GM12872 (cell line): ENCODE measurements around the gene GPX5.

Experiments
- CTCF ChIP-seq: IDR thresholded peaks from 3 replicates; pipeline ENCODE4 v1.5.1; 2011; ENCODE audit warnings: low read depth, mild to moderate bottlenecking, low read length, moderate library complexity; ENCODE audit not compliant: insufficient read depth

GPX5 gene, protein sequence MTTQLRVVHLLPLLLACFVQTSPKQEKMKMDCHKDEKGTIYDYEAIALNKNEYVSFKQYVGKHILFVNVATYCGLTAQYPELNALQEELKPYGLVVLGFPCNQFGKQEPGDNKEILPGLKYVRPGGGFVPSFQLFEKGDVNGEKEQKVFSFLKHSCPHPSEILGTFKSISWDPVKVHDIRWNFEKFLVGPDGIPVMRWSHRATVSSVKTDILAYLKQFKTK

DNA sequence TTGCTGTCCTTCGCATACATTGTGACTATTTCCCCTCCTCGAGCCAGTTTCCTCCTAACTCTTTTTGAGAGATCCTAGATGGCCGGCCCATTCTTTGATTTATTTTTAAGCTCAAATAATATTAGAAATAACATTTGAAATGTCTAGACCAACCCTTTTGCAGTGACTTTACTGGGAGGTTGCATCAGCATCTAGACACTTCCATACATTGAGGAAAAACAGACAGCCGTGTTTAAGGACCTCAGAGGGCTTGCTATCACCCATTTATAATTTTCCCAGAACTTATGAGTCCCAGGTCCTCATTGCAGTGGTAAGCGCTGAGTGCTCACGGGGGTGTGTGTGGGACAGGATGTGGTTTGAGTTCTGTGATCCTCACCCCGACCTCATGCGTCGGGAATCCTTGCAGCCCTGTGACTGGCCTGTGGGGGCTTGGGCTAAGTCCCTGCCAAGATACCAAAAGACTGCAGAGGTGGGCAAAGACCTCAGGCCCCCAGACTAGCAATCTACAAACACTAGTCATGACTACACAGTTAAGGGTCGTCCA lies at the start of gene GPX5:
Gene GPX5, plus strand, starts transcription at position 386 of the 544 bp plus-strand sequence. Its CDS starts 133 bp downstream, at position 519.
- TF ChIP-seq CTCF = no peak

GRCh38 chr6:28478518-28478917 lies 47.2 kb upstream of the GPX5 start:
- TF ChIP-seq CTCF = no peak

GRCh38 chr6:28480253-28480932 lies 45.3 kb upstream of the GPX5 start:
- no peak for TF ChIP-seq CTCF

GRCh38 chr6:28485482-28485881 lies 40.2 kb upstream of the GPX5 start:
- TF ChIP-seq CTCF = no peak

GRCh38 chr6:28486533-28486932 lies 39.1 kb upstream of the GPX5 start:
- no peak for TF ChIP-seq CTCF

DNA sequence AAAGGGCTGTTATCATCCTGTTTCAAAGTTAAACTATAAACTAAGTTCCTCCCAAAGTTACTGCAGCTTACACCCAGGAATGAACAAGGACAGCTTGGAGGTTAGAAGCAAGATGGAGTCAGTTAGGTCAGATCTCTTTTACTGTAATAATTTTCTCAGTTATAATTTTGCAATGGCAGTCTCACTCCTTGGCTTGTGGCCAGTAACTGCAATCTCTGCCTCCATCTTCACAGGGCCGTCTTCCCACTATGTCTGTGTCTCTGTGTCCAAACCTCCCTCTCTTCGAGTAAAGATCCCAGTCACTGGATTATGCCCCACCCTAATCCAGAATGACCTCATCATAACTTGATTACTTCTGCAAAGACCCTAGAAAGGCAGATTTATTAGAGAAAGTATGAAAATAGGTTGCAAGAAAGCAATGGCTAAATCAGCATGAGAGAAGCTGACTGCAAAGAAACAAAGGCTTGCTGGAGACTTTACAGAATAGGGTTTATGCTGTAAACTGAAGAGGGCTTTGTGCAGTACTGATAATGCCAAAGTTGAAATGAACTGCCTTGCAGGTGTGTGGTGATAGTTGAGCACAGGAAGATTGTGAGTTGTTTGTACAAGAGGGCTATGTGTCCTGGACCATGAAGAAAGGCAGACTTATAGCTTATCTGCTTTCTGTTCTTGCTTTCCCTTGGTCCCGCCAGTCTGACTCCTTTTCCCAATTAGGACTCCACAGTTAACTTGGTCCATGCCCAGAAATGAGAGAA lies 38.5 kb upstream of the GPX5 start:
- no peak for TF ChIP-seq CTCF

DNA sequence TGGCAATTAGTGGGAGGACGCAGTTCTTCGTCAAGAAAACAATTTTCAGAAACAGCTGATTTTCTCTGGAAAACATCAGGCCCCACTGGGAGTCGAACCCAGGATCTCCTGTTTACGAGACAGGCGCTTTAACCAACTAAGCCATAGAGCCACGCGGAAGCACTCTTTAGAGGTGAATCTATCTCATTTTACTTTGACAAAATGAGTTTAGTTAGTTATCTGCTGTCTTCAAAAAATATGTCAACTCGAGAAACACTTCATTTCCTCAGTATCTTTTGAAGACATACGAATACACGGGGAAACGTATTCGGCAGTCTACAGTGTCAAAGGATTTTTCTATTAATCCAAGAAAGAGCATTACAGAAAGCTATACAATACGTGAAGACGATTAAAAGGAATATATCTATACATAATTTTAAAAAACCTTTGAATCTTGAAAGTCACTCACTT lies 36.7 kb upstream of the GPX5 start:
- TF ChIP-seq CTCF = no peak
